GM19099 (cell line): ENCODE data around the gene AGMO.

Experiments
- POLR2A ChIP-seq: IDR thresholded peaks from 3 replicates; pipeline ENCODE4 v1.6.1; 2011; ENCODE audit warnings: low read depth; ENCODE audit not compliant: insufficient read length; ENCODE audit errors: extremely low read depth

AGMO gene

DNA sequence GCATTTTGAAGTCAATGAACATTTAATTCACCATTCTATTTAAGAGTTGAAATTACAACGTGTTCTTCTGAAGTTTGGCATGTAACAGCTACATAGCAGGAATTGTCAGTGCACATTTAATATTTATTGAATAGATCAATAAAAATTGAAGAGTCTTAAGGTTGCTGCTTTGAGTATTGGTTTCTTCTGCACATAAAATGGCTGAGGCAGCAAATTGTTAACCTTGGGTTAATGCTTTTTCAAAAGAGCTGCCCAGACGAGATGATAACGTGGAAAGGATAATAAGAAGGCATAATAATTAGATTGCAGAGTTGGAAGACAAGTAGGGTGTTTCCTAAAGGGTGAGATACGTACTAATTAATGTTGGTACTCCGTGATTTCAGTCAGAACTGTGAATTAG lies 203.7 kb downstream of the AGMO start:
- TF ChIP-seq POLR2A = no peak

DNA sequence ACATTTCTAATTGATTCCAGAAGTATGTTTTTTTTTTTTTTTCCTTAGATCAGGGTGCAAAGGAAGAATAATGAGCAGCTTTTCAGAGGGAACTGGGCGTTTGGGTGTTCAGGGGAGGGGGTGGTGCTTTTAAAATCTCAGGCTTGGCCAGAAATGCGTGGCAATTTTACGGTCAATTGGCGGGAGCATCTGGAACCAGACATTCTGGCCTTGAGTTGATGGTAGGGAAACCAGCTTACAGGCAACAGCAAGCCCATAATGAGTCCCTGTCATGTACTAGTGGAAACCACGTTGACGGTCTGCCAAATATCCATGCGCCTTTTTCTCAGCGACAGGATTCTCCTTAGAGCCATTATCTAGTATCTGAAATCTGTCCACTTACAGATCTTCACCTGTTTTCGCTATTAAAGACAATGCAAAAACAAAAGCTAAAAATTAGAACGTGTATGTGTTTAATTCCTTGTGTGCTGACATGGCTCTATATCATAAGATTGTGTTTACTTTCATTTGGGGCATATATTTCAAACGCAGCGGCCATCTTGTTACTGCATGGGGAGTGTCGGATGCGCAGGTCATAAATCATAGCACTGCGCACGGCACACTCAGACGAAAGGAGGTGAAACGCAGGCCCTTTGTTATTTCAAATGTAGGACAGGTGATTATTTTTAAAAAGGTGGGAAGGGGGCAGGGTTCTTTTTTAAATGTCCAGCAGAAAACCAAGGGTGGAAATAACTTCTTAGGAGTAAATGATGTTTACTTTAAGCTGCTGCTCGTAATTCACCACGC lies 209.2 kb downstream of the AGMO start:
- TF ChIP-seq POLR2A = no peak

DNA sequence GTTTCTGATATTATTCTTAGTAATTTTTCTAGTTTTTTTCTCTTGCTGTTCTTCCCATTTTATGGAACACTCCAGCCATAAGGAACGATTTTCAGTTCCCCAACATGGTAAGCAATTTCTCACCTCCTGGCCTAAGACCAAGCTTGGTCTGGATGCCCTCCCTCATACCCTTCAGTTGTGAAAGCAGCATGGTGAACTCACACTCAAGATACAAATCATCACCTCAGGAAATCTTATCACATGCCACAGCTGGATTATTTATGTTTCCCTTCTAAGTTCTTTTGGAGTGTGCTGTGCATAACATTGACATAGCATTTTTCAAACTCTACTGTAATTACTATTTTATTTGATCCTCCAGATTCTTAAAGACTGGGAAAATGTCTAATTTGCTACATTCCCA lies 216.6 kb downstream of the AGMO start:
- no peak for TF ChIP-seq POLR2A

DNA sequence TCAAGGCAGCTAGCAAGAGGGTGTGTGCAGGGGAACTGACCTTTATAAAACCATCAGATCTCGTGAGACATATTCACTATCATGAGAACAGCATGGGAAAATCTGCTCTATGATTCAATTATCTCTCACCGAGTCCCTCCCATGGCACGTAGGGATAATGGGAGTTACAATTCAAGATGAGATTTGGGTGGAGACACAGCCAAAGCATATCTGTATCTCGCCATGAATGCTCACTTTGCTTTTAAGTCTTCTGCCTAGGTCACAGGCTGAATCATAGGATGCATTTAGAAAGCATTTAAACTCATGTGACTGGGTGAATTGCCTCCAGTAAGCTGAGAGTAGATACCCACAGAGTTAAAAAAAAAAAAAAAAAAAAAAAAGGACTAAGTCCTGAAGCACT lies 220.0 kb downstream of the AGMO start:
- no peak for TF ChIP-seq POLR2A

DNA sequence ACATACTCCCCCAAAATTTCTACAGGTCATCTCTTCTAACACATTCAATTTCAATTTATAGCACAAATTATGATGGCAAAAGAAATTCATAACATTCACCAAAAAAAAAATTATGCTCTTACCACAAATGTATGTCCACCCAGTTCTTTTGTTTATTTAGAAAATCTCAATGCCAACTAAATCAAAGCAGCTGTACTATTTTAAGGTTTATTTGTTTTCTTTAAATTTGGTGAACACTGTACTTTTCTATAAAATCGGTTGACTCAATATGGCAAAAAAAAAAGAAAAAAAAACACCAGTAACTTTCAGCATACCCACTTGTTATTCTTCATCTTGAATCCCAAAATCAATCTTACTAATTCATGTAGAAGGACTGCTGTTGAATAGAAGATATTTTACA lies 225.7 kb downstream of the AGMO start:
- no peak for TF ChIP-seq POLR2A

DNA sequence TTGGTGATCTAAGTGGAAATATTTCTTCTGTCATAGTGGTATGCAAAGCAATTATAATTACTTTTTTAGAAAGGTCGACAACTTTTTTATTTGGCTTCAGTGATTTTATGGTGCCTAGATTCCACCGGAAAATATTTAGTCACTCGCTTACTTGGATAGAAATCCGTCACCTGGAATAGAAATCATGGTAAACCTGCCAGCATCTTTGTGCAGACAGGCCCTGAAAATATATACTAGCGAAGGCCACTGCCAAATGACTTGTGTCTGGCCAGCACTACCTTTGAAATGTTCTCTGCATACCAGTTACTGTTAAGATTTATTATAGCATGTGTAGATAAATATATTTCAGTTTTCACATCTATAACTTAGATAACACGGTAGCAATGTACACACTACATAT lies 226.4 kb downstream of the AGMO start:
- TF ChIP-seq POLR2A = no peak

DNA sequence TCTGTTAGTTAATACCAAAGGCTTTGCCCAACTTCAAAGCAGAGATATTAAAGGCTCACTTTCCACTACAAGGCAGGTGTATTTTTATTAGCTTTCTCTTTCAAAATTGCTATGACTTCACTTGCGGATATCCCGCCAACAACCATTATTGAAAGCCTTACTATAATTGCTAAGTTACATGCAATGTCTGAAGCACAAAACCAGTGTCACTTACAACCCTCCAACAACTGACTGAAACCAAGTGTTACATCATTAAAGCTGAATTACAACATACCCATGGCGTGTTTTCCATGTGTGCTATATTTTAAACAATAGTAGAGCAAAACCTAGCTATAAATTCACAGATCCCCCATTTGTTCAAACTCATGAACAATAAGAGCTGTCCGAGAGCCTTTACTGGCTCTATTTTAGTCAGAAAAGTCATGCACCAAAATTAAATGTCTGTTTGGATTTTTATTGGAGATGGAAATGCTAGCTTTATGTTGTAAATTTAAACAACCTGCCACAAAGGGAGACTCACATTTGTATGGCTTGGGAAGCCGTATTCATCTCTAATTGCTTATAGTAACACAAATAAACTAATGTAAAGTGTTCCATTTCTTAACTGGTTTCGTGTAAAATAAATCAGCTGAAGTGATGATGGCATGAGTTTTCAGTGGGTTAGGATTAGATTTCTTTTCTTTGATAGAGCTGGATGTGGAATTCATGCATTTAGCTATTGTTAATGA lies 227.1 kb downstream of the AGMO start:
- TF ChIP-seq POLR2A = no peak

DNA sequence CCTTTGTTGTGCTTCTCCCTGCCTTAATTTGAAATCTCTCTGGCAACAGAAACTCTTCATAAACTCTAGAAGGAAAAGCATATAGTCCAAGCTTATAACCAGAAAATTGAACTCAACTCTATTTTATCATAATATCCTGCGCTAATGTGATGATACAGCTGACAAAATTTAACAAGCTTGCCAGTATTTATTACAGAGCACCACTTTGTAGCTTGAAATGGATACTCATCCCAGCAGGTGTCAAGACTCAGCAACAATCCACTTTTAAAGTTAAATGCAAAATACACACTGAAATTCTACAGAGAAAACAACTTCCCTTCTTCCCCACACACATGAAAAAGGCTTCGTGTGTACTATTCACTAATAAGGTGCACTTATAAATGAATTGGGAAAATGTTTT lies 228.9 kb downstream of the AGMO start:
- TF ChIP-seq POLR2A = no peak

DNA sequence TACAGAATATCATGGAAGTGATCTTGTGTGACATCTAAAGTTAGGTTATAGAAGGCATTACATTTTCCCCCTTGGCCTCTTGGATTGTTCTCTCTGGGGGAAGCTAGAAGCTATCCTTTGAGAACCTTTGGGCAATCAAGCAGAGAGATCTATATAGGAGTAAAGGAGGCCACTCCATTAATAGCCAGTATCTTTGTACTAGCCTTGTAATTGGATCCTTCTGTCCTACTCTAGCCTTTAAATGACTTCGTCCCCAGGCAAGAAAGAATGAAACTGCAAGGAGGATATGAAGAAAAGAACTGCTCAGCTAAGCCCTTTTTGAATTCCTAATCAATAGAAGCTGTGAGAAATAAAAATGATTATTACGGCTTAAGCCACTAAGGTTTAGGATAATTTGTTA lies 230.9 kb downstream of the AGMO start:
- TF ChIP-seq POLR2A = no peak

DNA sequence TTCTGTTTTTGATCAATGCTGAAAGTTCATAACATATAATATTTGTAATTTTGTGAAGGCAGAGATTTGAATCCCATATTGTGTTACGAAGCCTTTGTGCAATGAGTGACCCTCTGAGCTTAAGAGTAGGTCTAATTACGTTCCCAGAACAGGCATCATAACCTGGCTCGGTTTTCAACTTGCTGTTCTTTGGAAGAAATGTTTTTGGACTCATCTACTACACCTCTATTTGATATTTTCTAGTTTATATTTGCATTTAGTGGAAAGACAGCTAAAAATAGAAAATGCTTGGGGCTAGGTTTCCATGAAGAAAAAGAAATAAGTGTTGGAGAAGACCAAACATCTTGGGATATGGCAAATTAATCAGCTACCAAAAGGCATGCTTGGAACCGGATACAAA lies 234.8 kb downstream of the AGMO start:
- no peak for TF ChIP-seq POLR2A

DNA sequence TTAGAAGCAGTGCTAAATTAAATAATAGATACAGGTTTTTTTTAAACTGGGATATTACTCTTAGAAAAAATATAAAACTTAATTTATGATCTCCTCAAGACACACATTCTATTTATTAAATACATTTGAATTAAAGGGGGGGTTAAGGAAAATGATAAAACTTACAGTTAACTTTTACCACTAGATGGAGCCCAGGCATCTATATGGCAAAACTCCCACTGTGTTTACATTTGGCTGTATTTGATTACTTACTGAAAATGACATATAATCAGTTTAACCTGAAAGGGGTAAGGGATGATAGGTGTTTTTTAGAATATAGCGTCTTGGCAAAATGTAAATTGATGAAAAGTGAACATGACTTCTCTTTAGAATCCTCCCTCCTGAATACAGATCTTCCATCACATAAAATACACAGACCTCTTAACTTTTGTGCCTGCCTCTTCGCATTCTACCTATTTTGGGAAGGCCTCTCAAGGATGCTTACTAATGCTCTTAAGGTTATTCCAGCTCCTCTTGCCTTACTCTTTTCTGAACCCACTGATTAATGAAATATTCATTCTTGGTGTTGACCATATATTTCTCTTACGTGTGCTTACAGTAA lies 235.7 kb downstream of the AGMO start:
- TF ChIP-seq POLR2A = no peak

DNA sequence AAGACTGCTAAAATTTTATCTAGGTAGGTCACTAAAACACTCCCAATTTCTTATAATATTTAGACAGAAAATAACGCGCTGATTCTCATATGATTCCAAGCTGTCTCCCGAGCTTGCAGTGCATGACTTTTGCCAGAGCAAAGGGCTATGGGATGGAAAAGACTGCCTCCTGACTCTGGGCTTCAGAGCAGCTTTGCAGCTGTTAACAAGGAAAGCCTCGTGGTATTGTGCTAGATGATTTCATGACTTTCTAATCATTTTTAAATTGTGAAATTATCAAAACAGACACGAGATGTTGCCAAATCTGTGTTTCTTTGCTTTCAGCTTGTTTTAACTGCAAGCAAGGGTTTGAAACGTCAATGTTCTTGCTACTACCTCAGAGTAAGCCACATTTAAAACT lies 238.3 kb downstream of the AGMO start:
- no peak for TF ChIP-seq POLR2A

DNA sequence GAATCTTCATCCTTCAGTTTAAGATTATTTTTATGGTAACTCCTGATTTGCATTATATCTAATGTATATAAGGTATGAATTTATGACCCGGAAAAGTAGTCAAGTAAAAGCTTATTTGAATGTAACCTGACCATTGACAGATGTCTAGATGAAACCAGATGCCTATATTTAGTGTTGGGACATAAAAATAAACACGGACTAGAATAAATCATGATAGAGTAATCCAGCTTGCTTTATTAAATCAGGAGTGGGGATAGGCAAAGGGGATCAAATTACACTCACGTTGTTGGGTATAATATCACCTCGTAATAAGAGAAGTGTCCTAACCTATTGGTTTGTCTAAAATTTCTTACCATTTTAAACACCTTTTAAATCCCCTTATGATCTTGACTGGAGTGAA lies 244.6 kb downstream of the AGMO start:
- TF ChIP-seq POLR2A = no peak

DNA sequence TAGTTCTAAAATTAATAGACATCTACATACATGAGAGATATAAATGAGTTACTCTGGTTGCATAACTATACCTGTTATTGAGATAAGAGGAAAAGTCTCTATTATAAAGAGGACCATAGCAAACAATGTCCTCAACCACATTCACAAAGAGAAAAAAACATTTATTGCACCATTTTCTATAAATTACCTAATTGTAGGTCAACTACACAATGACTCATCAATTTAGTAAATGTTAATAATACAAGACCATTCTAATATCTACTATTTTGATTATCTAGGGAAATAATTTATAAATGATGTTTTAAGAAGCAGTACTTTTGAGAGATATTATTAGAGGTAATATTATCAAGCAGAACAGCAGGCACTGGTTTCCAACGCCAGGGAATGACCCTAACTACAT lies 246.1 kb downstream of the AGMO start:
- no peak for TF ChIP-seq POLR2A

DNA sequence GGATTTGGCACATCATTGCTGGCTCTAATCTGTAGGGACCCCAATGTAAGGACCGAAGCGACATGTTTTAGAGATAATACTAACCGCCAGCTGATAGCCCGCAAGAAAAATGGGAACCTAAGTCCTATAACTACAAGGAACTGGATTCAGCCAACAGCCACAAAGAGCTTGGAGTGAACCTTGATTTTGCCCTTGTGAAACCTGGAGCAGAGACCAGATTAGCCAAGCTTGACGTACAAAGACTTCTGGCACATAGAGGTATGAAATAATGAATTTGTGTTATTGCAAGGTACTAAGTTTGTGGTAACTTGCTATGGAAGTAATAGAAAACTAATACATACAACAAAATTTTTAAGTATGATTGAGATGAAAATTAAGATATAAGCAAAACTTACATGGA lies 246.9 kb downstream of the AGMO start:
- TF ChIP-seq POLR2A = no peak

DNA sequence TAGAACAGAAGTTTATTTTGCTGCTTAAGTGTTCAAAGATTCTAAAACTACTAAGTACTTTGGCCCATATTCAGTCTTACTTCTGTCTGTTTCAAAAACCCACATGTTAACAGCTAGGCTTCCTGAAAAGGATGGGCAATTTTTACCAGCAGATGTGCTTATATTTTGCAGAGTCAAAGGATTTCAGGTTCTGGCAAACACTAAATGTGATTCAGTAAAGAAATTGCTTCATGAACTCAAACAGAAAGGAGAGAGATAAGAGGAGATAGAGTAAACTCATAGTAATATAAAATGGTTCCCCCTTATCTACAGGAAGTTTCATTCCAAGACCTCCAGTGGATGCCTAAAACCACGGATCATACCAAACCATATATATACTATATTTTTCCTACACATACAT lies 248.5 kb downstream of the AGMO start:
- no peak for TF ChIP-seq POLR2A
